Mucosa of descending colon (tissue), 3 donors: ENCODE measurements around the gene CDCA8. TPM values are rescaled to one million over a fixed set of nuclear protein-coding genes. Genes with fewer than 3 reads are reported as not detected.

Experiments used
- ATAC-seq: fragments of 200-7000 bp; cut with Tn5 transposase; one replicate; pipeline ENCODE4 v1.9.1; 2020; ENCODE audit warnings: mild to moderate bottlenecking, moderate library complexity
- DNase-seq, 3 donors: peaks; one replicate each; pipeline ENCODE4 v3.0.0-alpha.2; 2020
- H3K36me3 ChIP-seq: fragments of 200-600 bp; one replicate; pipeline ENCODE4 v1.8.0; 2021; ENCODE audit warnings: low read depth, mild to moderate bottlenecking
- H3K4me1 ChIP-seq: fragments of 200-600 bp; one replicate; pipeline ENCODE4 v1.8.0; 2021; ENCODE audit warnings: low read depth, mild to moderate bottlenecking
- H3K4me3 ChIP-seq: fragments of 200-600 bp; one replicate; pipeline ENCODE4 v1.8.0; 2021; ENCODE audit warnings: mild to moderate bottlenecking
- H3K9me3 ChIP-seq: fragments of 200-600 bp; one replicate; pipeline ENCODE4 v1.8.0; 2021; ENCODE audit warnings: mild to moderate bottlenecking
- CTCF ChIP-seq: fragments of 200-600 bp; IDR thresholded peaks from one replicate; pipeline ENCODE4 v1.8.0; 2022; ENCODE audit warnings: antibody characterized with exemption, mild to moderate bottlenecking
- intact Hi-C, 2 donors: fragments of 100-400 bp; cut with DNase I in 1 of 2; cut with micrococcal nuclease in 1 of 2; formaldehyde crosslinking; loops; one replicate each; pipeline versions ENCODE4 v1.11.0 to v1.11.1; 2022; cut with DNase I, micrococcal nuclease
- total RNA-seq, 3 donors: library from RNA; stranded (reverse); fragmentation: NEBNext Ultra II Directional in 2 of 3; extraction: Animal tissue kit (Norgen Biotek cat#: 25700) in 2 of 3; gene quantifications; one replicate each; pipeline versions ENCODE4 v1.2.1 to v1.2.4, GENCODE V29; 2021 to 2023
- donor health status: DM: no; HTN: no; CAD: no; lungs with moderate emphysema.
- donor health status: DM: no; HTN: no; CAD: no.
- donor health status: DM: no; HTN: yes; CAD: no.

CDCA8 gene
- total RNA-seq, 3 donors from 2014 or later: 3.8 to 16.8 (median 10.1) TPM

GRCh38 chr1:37755290-37755689 lies 63.0 kb downstream of the CDCA8 start:
- Histone ChIP-seq H3K36me3 (no peaks in the 10 kb centered on the region), H3K4me1 (peaks cover 6% of the 10 kb centered on the region), H3K9me3 (no peaks in the 10 kb centered on the region), H3K4me3 (no peak overlapping the region)
- ATAC-seq (peak; percentile 76), DNase-seq (no peak)
- intact Hi-C loops: no loop called here
- TF ChIP-seq CTCF: no peak

DNA sequence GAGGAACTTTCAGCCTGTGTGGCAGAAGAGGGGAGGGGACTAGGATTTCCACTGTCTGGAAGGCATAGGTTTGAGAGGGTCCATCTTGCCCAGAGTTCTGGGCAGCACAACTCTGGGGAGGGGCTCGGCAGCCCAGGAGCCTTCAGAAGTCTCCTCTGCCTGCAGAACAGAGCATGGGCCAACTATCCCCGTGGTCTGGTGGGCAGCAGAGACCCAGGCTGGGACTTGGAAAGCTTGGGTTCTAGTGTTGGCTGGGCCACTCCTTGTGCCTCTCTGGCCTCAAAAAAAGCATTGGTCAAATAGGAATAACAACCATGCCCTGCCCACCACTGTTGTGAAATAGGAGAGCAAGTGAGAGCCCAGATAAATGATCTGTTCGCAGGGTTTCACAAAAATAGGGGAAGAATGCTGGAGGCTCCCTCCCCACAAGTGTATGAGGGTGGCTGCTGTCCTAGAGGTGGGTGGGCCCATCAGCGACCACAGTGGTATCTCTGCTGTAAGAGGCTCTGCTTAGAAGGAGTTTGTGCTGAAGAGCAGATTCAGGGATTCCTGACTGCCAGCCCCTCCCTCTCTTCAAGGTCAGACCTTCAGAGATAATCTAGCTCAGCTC lies 63.7 kb downstream of the CDCA8 start:
- DNase-seq (no peak), ATAC-seq (no peak)
- TF ChIP-seq CTCF: no peak
- intact Hi-C loops: no loop called here
- Histone ChIP-seq H3K36me3 (no peaks in the 10 kb centered on the region), H3K4me3 (no peak overlapping the region), H3K9me3 (no peaks in the 10 kb centered on the region), H3K4me1 (peaks cover 6% of the 10 kb centered on the region)

Other genes starting within 250 kb of the CDCA8 start
- 10 to 100 TPM; 25.6 to 42.4 (median 25.9) TPM for gene ZC3H12A, start 217.9 kb upstream of the CDCA8 start, total RNA-seq
- gene MEAF6, start 177.8 kb upstream of the CDCA8 start, total RNA-seq: 10 to 100 TPM; 30.2 to 59.5 (median 35.4) TPM
- 10 to 100 TPM; 16.8 to 22.5 (median 21.3) TPM for gene SNIP1, start 138.2 kb upstream of the CDCA8 start, total RNA-seq
- 1 to 10 TPM; 3.2 to 9.1 (median 3.6) TPM for gene DNALI1, start 135.6 kb upstream of the CDCA8 start, total RNA-seq
- gene GNL2, start 96.6 kb upstream of the CDCA8 start, total RNA-seq: 10 to 100 TPM; 31.2 to 38.4 (median 34.0) TPM
- 1 to 10 TPM in 1 of 3 donors, under 1 TPM in 2; 0.12 to 1.7 (median 0.53) TPM for gene RSPO1, start 57.6 kb upstream of the CDCA8 start, total RNA-seq
- 10 to 100 TPM; 45.3 to 74.4 (median 66.0) TPM for gene EPHA10, start 72.6 kb downstream of the CDCA8 start, total RNA-seq
- gene MANEAL, start 101.3 kb downstream of the CDCA8 start, total RNA-seq: 1 to 10 TPM; 5.4 to 7.6 (median 6.5) TPM
- 10 to 100 TPM; 29.2 to 39.0 (median 34.2) TPM for gene C1orf122, start 115.3 kb downstream of the CDCA8 start, total RNA-seq
- 10 to 100 TPM; 13.3 to 13.9 (median 13.4) TPM for gene YRDC, start 115.7 kb downstream of the CDCA8 start, total RNA-seq
- 10 to 100 TPM; 30.6 to 42.8 (median 35.2) TPM for gene MTF1, start 167.1 kb downstream of the CDCA8 start, total RNA-seq